ENCODE data around the gene ASAP2. TPM values are rescaled to one million over a fixed set of nuclear protein-coding genes. Genes with fewer than 3 reads are reported as not detected.

Gene ASAP2
- total RNA-seq, 2 experiments from 2014 or later = not detected

- H3K27ac Mint-ChIP-seq = no peak overlapping the region
- no peaks in the 10 kb centered on the region for H3K27me3 Mint-ChIP-seq (ENCODE audit: low read depth)
- H3K4me3 Mint-ChIP-seq = no peak overlapping the region
- POLR2A ChIA-PET = no interaction called here
- no peak for DNase-seq
- no peaks in the 10 kb centered on the region for H3K36me3 Mint-ChIP-seq (ENCODE audit: low read depth)
- CTCF ChIA-PET = no interaction called here
- no peaks in the 10 kb centered on the region for H3K9me3 Mint-ChIP-seq (ENCODE audit: insufficient read depth)
- ATAC-seq = no peak
- H3K4me1 Mint-ChIP-seq (ENCODE audit: low read depth) = peaks cover 1% of the 10 kb centered on the region
Measured at GRCh38 chr2:9307535-9307934, 100.9 kb downstream of the ASAP2 start.

DNA sequence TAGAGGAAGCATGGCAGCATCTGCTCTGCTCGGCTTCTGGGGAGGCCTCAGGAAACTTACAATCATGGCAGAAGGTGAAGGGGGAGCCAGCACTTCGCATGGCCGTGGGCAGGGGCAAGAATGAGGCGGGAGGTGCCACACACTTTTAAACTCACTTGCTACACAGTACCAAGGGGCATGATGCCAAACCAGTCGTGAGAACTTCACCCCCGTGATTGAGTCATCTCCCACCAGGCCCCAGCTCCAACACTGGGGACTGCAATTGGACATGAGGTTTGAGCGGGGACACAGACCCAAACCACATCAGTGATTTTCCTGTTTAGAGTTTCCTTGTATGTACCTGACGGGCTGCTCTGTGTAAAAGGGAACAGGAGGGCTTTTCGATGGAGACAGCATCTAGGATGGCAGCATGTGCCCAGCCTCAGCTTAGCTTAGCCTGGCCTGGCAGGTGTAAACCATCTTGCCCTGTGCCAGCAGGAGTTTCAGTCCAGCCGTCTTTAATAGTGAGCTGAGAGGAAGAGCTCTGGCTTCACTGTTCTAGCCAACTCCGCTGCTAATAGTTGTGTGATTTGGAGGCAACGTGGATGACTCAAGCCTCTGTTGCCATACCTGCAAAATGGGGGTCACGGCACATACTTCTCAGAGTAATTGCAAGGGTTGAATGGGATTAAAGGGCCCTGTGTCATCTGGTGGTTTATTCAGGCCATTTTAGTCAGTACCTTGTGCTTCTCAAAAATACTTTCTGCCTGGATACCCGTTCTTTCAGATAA is 101.8 kb downstream of the ASAP2 start:
- Mint-ChIP-seq H3K27ac (no peak overlapping the region), H3K36me3 (ENCODE audit: low read depth) (no peaks in the 10 kb centered on the region), H3K9me3 (ENCODE audit: insufficient read depth) (no peaks in the 10 kb centered on the region), H3K4me1 (ENCODE audit: low read depth) (peaks cover 1% of the 10 kb centered on the region), H3K27me3 (ENCODE audit: low read depth) (no peaks in the 10 kb centered on the region), H3K4me3 (no peak overlapping the region)
- ChIA-PET CTCF (no interaction called here), POLR2A (no interaction called here)
- ATAC-seq (no peak), DNase-seq (no peak)

GRCh38 chr2:9309147-9309546 is 102.5 kb downstream of the ASAP2 start:
- peaks cover 1% of the 10 kb centered on the region for H3K4me1 Mint-ChIP-seq (ENCODE audit: low read depth)
- ATAC-seq (no peak), DNase-seq (no peak)
- CTCF ChIA-PET = no interaction called here
- no peaks in the 10 kb centered on the region for H3K36me3 Mint-ChIP-seq (ENCODE audit: low read depth)
- H3K4me3 Mint-ChIP-seq = no peak overlapping the region
- no peaks in the 10 kb centered on the region for H3K9me3 Mint-ChIP-seq (ENCODE audit: insufficient read depth)
- H3K27me3 Mint-ChIP-seq (ENCODE audit: low read depth) = no peaks in the 10 kb centered on the region
- POLR2A ChIA-PET = no interaction called here
- H3K27ac Mint-ChIP-seq = no peak overlapping the region

DNA sequence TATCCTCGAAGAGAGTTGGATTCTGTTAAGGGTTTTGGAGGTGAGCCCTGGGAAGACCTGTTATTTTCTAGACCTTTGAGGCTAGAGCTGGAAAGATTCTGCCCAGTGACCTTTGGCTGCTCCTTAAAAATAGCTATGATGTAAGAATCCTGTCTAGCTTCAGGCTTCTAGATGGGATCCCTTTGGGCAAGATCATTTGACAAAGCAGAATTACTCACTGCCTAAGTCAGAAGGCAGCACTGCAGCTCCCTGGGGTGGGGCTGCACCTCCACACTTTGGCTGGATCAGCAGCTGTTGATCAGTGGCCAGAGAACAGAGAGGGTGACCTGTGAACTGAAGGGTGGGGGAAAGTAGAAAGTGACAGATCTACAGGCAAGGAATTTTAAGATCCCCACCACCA is 103.8 kb downstream of the ASAP2 start:
- Mint-ChIP-seq H3K27me3 (ENCODE audit: low read depth) (peaks cover 2% of the 10 kb centered on the region), H3K9me3 (ENCODE audit: insufficient read depth) (no peaks in the 10 kb centered on the region), H3K4me3 (no peak overlapping the region), H3K27ac (no peak overlapping the region), H3K4me1 (ENCODE audit: low read depth) (peaks cover 1% of the 10 kb centered on the region), H3K36me3 (ENCODE audit: low read depth) (no peaks in the 10 kb centered on the region)
- DNase-seq (no peak), ATAC-seq (no peak)
- ChIA-PET CTCF (no interaction called here), POLR2A (no interaction called here)

DNA sequence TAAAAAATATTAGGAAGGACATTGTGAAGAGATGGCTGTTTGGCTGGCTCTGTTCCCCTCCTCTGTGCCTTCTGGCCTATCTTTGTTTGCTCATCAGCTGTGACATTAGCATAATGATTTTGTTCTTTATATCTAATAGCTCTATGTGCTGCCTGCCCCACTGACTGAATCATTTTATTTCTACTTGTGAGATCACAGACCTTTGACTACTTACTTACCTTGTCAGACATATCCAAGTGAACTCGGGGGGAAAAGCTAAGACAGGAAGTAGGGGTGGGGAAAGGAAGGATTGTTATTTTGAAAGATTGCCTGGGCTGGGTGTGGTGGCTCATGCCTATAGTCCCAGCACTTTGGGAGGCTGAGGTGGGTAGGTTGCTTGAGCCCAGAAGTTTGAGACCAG is 104.2 kb downstream of the ASAP2 start:
- Mint-ChIP-seq H3K27ac (no peak overlapping the region), H3K4me1 (ENCODE audit: low read depth) (peaks cover 1% of the 10 kb centered on the region), H3K36me3 (ENCODE audit: low read depth) (no peaks in the 10 kb centered on the region), H3K9me3 (ENCODE audit: insufficient read depth) (no peaks in the 10 kb centered on the region), H3K4me3 (no peak overlapping the region), H3K27me3 (ENCODE audit: low read depth) (peaks cover 2% of the 10 kb centered on the region)
- no peak for ATAC-seq
- CTCF ChIA-PET = no interaction called here
- POLR2A ChIA-PET = no interaction called here
- DNase-seq = no peak

DNA sequence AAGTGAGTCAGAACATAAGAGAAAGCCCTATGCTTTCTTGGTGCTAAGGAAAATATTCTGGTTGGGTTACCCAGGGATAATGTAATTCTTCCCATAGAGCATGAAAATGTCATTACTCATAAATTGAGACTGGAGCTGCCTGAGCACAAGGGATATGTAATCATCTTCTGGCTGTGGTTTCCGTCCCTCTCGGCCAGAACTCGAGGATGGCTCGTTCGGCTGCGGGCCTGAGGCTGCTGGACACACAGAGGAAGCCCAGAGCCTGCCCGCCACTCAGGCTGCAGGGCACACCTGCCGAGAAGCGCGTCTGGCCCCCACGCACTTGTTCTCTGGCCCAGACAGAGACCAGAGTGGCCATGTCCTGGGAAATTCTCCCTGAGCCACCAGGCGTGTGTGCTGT is 104.9 kb downstream of the ASAP2 start:
- ATAC-seq = no peak
- POLR2A ChIA-PET = no interaction called here
- CTCF ChIA-PET = no interaction called here

GRCh38 chr2:9312591-9312990 is 106.0 kb downstream of the ASAP2 start:
- no peak for ATAC-seq
- Mint-ChIP-seq H3K9me3 (ENCODE audit: insufficient read depth) (no peaks in the 10 kb centered on the region), H3K27me3 (ENCODE audit: low read depth) (peaks cover 2% of the 10 kb centered on the region), H3K36me3 (ENCODE audit: low read depth) (no peaks in the 10 kb centered on the region), H3K4me3 (no peak overlapping the region), H3K27ac (no peak overlapping the region), H3K4me1 (ENCODE audit: low read depth) (peaks cover 1% of the 10 kb centered on the region)
- ChIA-PET POLR2A (no interaction called here), CTCF (no interaction called here)
- DNase-seq = no peak

More for the DNA sequence above, 104.9 kb downstream of the ASAP2 start:
- Mint-ChIP-seq H3K4me1 (ENCODE audit: low read depth) (peaks cover 1% of the 10 kb centered on the region), H3K4me3 (no peak overlapping the region), H3K27ac (no peak overlapping the region), H3K36me3 (ENCODE audit: low read depth) (no peaks in the 10 kb centered on the region), H3K27me3 (ENCODE audit: low read depth) (peaks cover 2% of the 10 kb centered on the region), H3K9me3 (ENCODE audit: insufficient read depth) (no peaks in the 10 kb centered on the region)
- no peak for DNase-seq

- H3K4me3 Mint-ChIP-seq = no peak overlapping the region
- CTCF ChIA-PET = no interaction called here
- no peak for DNase-seq
- ATAC-seq = no peak
- no peaks in the 10 kb centered on the region for H3K36me3 Mint-ChIP-seq (ENCODE audit: low read depth)
- no peak overlapping the region for H3K27ac Mint-ChIP-seq
- H3K27me3 Mint-ChIP-seq (ENCODE audit: low read depth) = peaks cover 2% of the 10 kb centered on the region
- no peaks in the 10 kb centered on the region for H3K9me3 Mint-ChIP-seq (ENCODE audit: insufficient read depth)
- POLR2A ChIA-PET = no interaction called here
- H3K4me1 Mint-ChIP-seq (ENCODE audit: low read depth) = peaks cover 1% of the 10 kb centered on the region
Measured at GRCh38 chr2:9313443-9313842, 106.8 kb downstream of the ASAP2 start.

DNA sequence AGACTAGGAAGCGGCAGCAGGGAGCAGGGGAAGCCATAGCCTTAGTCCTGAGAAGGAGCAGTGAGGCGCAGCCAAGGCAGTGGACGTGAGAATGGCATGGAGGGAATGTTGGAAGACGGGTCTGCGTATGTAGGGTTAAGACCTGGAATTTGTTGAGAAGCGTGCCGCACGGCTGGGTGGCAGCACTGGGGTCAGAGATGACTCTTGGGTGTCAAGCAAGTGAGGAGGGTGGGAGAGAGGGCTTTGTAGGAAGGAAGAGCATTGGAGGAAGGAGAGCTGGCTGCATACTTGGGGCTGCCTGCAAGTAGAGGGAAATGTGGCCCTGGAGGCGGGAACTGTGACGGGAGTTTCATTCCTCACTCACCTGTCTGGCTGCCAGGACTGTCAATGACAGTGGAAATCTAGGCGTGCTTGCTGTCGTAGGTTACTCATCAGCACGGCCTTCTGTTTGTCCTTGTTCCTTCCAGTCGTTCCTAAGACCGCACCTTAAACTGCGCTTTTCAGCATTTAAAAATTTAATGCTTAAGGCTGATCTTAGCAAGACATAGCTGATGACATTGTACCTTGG is 108.8 kb downstream of the ASAP2 start:
- POLR2A ChIA-PET = no interaction called here
- DNase-seq = no peak
- Mint-ChIP-seq H3K27me3 (ENCODE audit: low read depth) (peaks cover 2% of the 10 kb centered on the region), H3K4me1 (ENCODE audit: low read depth) (peaks cover 1% of the 10 kb centered on the region), H3K9me3 (ENCODE audit: insufficient read depth) (no peaks in the 10 kb centered on the region), H3K36me3 (ENCODE audit: low read depth) (no peaks in the 10 kb centered on the region), H3K4me3 (no peak overlapping the region), H3K27ac (no peak overlapping the region)
- ATAC-seq = no peak
- CTCF ChIA-PET = no interaction called here

- no peaks in the 10 kb centered on the region for H3K4me1 Mint-ChIP-seq (ENCODE audit: low read depth)
- ChIA-PET CTCF (no interaction called here), POLR2A (no interaction called here)
- peaks cover 4% of the 10 kb centered on the region for H3K27me3 Mint-ChIP-seq (ENCODE audit: low read depth)
- H3K4me3 Mint-ChIP-seq = no peak overlapping the region
- H3K9me3 Mint-ChIP-seq (ENCODE audit: insufficient read depth) = no peaks in the 10 kb centered on the region
- no peak for ATAC-seq
- no peak overlapping the region for H3K27ac Mint-ChIP-seq
- H3K36me3 Mint-ChIP-seq (ENCODE audit: low read depth) = no peaks in the 10 kb centered on the region
- DNase-seq = no peak
Measured at GRCh38 chr2:9317559-9317958, 110.9 kb downstream of the ASAP2 start.

DNA sequence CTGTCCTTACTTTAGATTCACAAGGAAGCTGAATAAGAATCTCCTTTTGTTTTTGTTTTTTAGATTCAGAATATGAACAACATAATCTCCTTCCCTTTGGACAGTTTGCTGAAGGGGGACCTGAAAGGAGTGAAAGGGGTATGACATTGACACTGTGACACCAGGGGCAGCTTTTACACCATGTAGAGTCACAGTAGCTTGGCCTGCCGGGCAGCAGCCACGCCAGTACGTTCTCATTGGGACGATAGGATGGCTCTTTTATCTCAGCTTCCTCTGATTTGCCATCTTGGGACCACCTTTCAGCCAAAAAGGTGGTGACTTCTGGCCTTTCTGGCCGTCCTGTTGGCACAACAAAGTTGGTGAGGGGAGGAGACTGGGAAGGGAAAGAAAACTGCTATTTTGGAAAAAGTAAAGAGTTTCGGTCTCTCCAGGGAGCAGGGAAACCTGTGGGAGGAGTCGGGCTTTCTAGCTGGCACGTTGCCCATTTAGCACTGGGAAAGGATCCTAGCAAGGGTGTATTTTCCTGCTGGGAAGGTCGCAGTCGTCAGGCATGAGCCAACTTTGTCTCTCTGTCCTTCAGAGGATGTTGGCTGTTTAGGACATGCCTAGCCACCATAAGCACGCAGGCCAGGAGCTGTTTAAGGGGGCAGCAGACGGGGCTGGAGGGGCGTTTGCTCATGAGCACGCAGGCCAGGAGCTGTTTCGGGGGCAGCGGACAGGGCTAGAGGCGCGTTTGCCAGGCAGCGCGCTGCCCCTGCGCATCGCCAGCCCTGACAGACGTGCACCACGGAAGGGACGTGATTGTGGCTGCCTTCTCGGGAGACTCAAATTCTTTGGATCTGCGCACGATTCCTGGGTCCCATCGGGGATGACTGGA is 112.1 kb downstream of the ASAP2 start:
- POLR2A ChIA-PET = no interaction called here
- no peak overlapping the region for H3K4me3 Mint-ChIP-seq
- no peaks in the 10 kb centered on the region for H3K9me3 Mint-ChIP-seq (ENCODE audit: insufficient read depth)
- no peak overlapping the region for H3K27ac Mint-ChIP-seq
- H3K4me1 Mint-ChIP-seq (ENCODE audit: low read depth) = no peaks in the 10 kb centered on the region
- CTCF ChIA-PET = no interaction called here
- no peaks in the 10 kb centered on the region for H3K36me3 Mint-ChIP-seq (ENCODE audit: low read depth)
- no peak for DNase-seq
- peaks cover 4% of the 10 kb centered on the region for H3K27me3 Mint-ChIP-seq (ENCODE audit: low read depth)
- ATAC-seq = no peak

GRCh38 chr2:9319338-9319715 is 112.7 kb downstream of the ASAP2 start:
- Mint-ChIP-seq H3K27ac (no peak overlapping the region), H3K4me1 (ENCODE audit: low read depth) (no peaks in the 10 kb centered on the region), H3K4me3 (no peak overlapping the region), H3K9me3 (ENCODE audit: insufficient read depth) (no peaks in the 10 kb centered on the region), H3K27me3 (ENCODE audit: low read depth) (peaks cover 4% of the 10 kb centered on the region), H3K36me3 (ENCODE audit: low read depth) (no peaks in the 10 kb centered on the region)
- ATAC-seq (no peak), DNase-seq (no peak)
- ChIA-PET POLR2A (no interaction called here), CTCF (no interaction called here)

Measured in activated CD8-positive, alpha-beta T cell treated with anti-CD3 and anti-CD28 coated beads, Interleukin-2, amount 10 ng/mL, durations not matched to agents 7 days and 5 days (primary cell).